ENCODE measurements around the gene TASP1. TPM values are rescaled to one million over a fixed set of nuclear protein-coding genes. Genes with fewer than 3 reads are reported as not detected.
A peak's percentile ranks its signal among the peaks of the same experiment; 100 is the strongest.

Gene TASP1
- total RNA-seq, 1 donor from 2014 or later: 15.9 TPM

DNA sequence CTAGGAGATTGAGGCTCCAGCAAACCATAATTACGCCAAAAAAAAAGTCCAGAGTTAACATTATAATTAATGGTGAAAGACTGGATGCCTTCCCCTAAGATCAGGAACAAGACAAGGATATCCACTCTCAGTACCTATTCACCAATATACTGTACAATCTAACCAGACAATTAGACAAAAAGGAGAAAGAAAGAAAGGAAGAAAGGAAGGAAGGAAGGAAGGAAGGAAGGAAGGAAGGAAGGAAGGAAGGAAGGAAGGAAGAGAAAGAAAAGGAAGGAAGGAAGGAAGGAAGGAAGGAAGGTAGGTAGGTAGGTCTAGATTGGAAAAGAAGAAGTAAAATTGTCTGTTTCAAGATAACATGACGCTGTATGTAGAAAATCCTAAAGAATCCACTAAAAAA, 50.7 kb downstream of the TASP1 start:
- TF ChIP-seq, protein P1, sequence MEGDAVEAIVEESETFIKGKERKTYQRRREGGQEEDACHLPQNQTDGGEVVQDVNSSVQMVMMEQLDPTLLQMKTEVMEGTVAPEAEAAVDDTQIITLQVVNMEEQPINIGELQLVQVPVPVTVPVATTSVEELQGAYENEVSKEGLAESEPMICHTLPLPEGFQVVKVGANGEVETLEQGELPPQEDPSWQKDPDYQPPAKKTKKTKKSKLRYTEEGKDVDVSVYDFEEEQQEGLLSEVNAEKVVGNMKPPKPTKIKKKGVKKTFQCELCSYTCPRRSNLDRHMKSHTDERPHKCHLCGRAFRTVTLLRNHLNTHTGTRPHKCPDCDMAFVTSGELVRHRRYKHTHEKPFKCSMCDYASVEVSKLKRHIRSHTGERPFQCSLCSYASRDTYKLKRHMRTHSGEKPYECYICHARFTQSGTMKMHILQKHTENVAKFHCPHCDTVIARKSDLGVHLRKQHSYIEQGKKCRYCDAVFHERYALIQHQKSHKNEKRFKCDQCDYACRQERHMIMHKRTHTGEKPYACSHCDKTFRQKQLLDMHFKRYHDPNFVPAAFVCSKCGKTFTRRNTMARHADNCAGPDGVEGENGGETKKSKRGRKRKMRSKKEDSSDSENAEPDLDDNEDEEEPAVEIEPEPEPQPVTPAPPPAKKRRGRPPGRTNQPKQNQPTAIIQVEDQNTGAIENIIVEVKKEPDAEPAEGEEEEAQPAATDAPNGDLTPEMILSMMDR (IDR thresholded peaks at IDR 0.05; ENCODE audit: unreplicated experiment): no peak
- Mint-ChIP-seq H3K27me3 (ENCODE audit: unreplicated experiment) (no peaks in the 10 kb centered on the region), H3K9me3 (ENCODE audit: unreplicated experiment) (no peaks in the 10 kb centered on the region), H3K36me3 (ENCODE audit: low read depth, unreplicated experiment) (peaks cover 26% of the 10 kb centered on the region), H3K27ac (ENCODE audit: unreplicated experiment) (no peak overlapping the region), H3K4me1 (ENCODE audit: unreplicated experiment) (no peaks in the 10 kb centered on the region), H3K4me3 (ENCODE audit: unreplicated experiment) (no peak overlapping the region)
- no peak for DNase-seq (ENCODE audit: low spot score)

DNA sequence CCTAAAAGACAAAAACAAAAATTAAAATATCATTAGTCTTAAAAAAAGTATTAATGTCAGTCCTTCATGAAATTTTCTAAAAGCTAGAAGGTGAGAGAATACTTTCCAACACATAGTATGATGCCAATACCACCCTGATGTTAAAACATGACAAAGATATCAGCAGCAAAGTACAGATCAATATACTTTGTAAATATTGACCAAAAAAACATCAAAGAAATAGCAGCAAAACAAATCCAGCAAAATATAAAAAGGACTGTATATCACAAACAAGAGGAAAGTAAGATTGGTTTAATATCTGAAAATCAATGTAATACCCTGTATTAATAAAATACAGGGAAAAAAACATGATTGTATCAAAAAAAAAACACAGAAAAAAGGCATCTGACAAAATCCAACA, 51.4 kb downstream of the TASP1 start:
- no peaks in the 10 kb centered on the region for H3K27me3 Mint-ChIP-seq (ENCODE audit: unreplicated experiment)
- no peak overlapping the region for H3K27ac Mint-ChIP-seq (ENCODE audit: unreplicated experiment)
- no peak overlapping the region for H3K4me3 Mint-ChIP-seq (ENCODE audit: unreplicated experiment)
- no peak for DNase-seq (ENCODE audit: low spot score)
- H3K4me1 Mint-ChIP-seq (ENCODE audit: unreplicated experiment): no peaks in the 10 kb centered on the region
- TF ChIP-seq, protein P1 (IDR thresholded peaks at IDR 0.05; ENCODE audit: unreplicated experiment): no peak
- H3K36me3 Mint-ChIP-seq (ENCODE audit: low read depth, unreplicated experiment): peaks cover 27% of the 10 kb centered on the region
- H3K9me3 Mint-ChIP-seq (ENCODE audit: unreplicated experiment): no peaks in the 10 kb centered on the region

DNA sequence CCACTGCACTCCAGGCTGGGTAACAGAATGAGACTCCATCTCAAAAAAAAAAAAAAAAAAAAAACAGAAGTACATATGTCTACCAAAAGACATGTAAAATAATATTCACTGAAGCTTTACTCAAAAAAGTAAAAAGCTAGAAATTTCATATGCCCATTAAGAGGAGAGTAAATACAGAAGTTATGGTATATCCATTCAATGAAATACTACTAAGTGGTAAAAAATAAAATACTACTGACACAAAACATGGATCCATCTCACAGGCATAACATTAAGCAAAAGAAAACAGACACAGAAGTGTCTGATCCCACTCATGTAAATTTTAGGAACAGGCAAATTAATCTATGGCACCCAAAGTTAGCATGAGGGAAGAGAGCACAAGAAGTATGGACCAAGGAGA, 52.6 kb downstream of the TASP1 start:
- TF ChIP-seq, protein P1 (IDR thresholded peaks at IDR 0.05; ENCODE audit: unreplicated experiment): no peak
- Mint-ChIP-seq H3K27ac (ENCODE audit: unreplicated experiment) (no peak overlapping the region), H3K9me3 (ENCODE audit: unreplicated experiment) (no peaks in the 10 kb centered on the region), H3K4me3 (ENCODE audit: unreplicated experiment) (peak overlapping the region; percentile 42), H3K4me1 (ENCODE audit: unreplicated experiment) (no peaks in the 10 kb centered on the region), H3K27me3 (ENCODE audit: unreplicated experiment) (no peaks in the 10 kb centered on the region), H3K36me3 (ENCODE audit: low read depth, unreplicated experiment) (peaks cover 27% of the 10 kb centered on the region)
- DNase-seq (ENCODE audit: low spot score): no peak

DNA sequence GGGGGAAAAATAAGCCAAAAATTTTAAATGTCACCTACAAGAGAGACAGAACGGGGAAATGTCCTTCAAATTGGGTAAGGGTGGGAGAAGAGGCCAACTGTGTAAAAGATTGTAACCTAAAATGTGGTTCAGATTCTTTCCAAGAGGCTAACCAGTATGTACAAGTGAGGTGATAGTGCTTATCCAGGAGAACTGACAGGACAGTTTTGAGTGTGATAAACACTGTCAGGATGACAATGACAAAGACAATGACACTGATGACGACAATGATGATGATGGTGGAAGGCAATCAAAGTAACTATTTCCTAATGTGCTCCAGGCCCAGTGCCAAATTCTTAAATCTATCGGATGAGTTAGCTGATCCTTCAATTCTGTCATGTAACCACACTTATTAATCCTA, 57.3 kb downstream of the TASP1 start:
- TF ChIP-seq, protein P1 (IDR thresholded peaks at IDR 0.05; ENCODE audit: unreplicated experiment): no peak
- no peaks in the 10 kb centered on the region for H3K4me1 Mint-ChIP-seq (ENCODE audit: unreplicated experiment)
- no peak overlapping the region for H3K4me3 Mint-ChIP-seq (ENCODE audit: unreplicated experiment)
- no peak for DNase-seq (ENCODE audit: low spot score)
- H3K9me3 Mint-ChIP-seq (ENCODE audit: unreplicated experiment): no peaks in the 10 kb centered on the region
- no peaks in the 10 kb centered on the region for H3K27me3 Mint-ChIP-seq (ENCODE audit: unreplicated experiment)
- H3K27ac Mint-ChIP-seq (ENCODE audit: unreplicated experiment): no peak overlapping the region
- peaks cover 17% of the 10 kb centered on the region for H3K36me3 Mint-ChIP-seq (ENCODE audit: low read depth, unreplicated experiment)

DNA sequence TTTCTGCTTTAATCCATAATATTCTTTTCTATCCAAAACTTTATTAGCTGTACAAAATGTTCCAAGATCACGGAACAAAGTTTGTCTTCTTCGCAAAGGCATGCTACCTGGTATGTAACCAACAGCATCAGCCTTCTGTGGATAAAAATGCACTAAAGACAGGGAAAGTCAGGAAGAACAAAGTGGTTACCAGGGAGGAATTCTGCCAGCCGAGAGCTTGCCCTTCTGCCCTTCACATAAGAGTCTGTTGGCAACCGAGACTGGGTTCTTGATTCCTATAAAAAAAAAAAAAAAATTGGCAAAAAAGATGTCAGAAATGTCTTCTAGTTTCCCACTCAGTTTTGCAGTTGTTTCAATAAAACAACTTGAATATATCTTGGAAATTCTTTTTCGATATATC, 58.0 kb downstream of the TASP1 start:
- TF ChIP-seq, protein P1 (IDR thresholded peaks at IDR 0.05; ENCODE audit: unreplicated experiment): no peak
- no peaks in the 10 kb centered on the region for H3K9me3 Mint-ChIP-seq (ENCODE audit: unreplicated experiment)
- H3K4me3 Mint-ChIP-seq (ENCODE audit: unreplicated experiment): no peak overlapping the region
- no peaks in the 10 kb centered on the region for H3K4me1 Mint-ChIP-seq (ENCODE audit: unreplicated experiment)
- no peaks in the 10 kb centered on the region for H3K27me3 Mint-ChIP-seq (ENCODE audit: unreplicated experiment)
- DNase-seq (ENCODE audit: low spot score): no peak
- peaks cover 16% of the 10 kb centered on the region for H3K36me3 Mint-ChIP-seq (ENCODE audit: low read depth, unreplicated experiment)
- no peak overlapping the region for H3K27ac Mint-ChIP-seq (ENCODE audit: unreplicated experiment)
